GM12864 (cell line): ENCODE data around the gene INMT.

ENCODE experiments used
- DNase-seq: peaks from one replicate; pipeline ENCODE4 v3.0.0-alpha.2; 2011; ENCODE audit warnings: low read depth
- H3K4me3 ChIP-seq: 2 replicates; pipeline ENCODE4 v1.5.1; 2011; ENCODE audit warnings: mild to moderate bottlenecking, low read depth, low read length, control low read depth
- CTCF ChIP-seq: IDR thresholded peaks from 2 replicates; pipeline ENCODE4 v1.5.1; 2011; ENCODE audit warnings: low read depth, mild to moderate bottlenecking, moderate library complexity, low read length, control low read depth, inconsistent platforms; ENCODE audit errors: missing control alignments

Gene INMT

GRCh38 chr7:30707391-30708357 is 44.3 kb upstream of the INMT start:
- no peak overlapping the region for H3K4me3 ChIP-seq
- no peak for DNase-seq
- no peak for TF ChIP-seq CTCF

GRCh38 chr7:30708412-30708811 is 43.5 kb upstream of the INMT start:
- TF ChIP-seq CTCF, result no peak
- DNase-seq, result no peak
- no peak overlapping the region for H3K4me3 ChIP-seq

- TF ChIP-seq CTCF, result no peak
- no peak for DNase-seq
- no peak overlapping the region for H3K4me3 ChIP-seq
Observed at GRCh38 chr7:30708983-30709382, 43.0 kb upstream of the INMT start.

GRCh38 chr7:30709549-30709948 is 42.4 kb upstream of the INMT start:
- DNase-seq, result no peak
- no peak overlapping the region for H3K4me3 ChIP-seq
- no peak for TF ChIP-seq CTCF

GRCh38 chr7:30710669-30711068 is 41.3 kb upstream of the INMT start:
- DNase-seq, result no peak
- H3K4me3 ChIP-seq, result no peak overlapping the region
- no peak for TF ChIP-seq CTCF

GRCh38 chr7:30713392-30713791 is 38.5 kb upstream of the INMT start:
- H3K4me3 ChIP-seq, result no peak overlapping the region
- no peak for TF ChIP-seq CTCF
- DNase-seq, result no peak

- TF ChIP-seq CTCF, result no peak
- no peak overlapping the region for H3K4me3 ChIP-seq
- DNase-seq, result no peak
Observed at GRCh38 chr7:30714129-30714528, 37.8 kb upstream of the INMT start.
